Measurements from ENCODE around the gene SLC30A9. TPM values are rescaled to one million over a fixed set of nuclear protein-coding genes. Genes with fewer than 3 reads are reported as not detected.

Gene SLC30A9
- polyA plus RNA-seq, 1 donor (not counting 4 experiments of a cell fraction or from before 2014, with no cell fraction given): 53.0 TPM

- no peak overlapping the region for H3K4me3 ChIP-seq (ENCODE audit: control insufficient read depth in 2 of 3, extremely low read depth in 1 of 3, insufficient read depth in 2 of 3, low read depth in 1 of 3, low read length in 3 of 3)
- H4K20me1 ChIP-seq (ENCODE audit: control insufficient read depth, extremely low read depth, insufficient read depth, low read length): no peaks in the 10 kb centered on the region
- H3K79me2 ChIP-seq (ENCODE audit: control insufficient read depth, insufficient read depth, low read length): no peaks in the 10 kb centered on the region
- H3K27ac ChIP-seq (ENCODE audit: control insufficient read depth, insufficient read depth, low read length): no peak overlapping the region
- H3K27me3 ChIP-seq (ENCODE audit: control insufficient read depth, extremely low read depth, insufficient read depth, low read length): no peaks in the 10 kb centered on the region
- no peak for TF ChIP-seq CTCF (optimal IDR thresholded peaks at IDR 0.05 in 1 of 3, IDR thresholded peaks at IDR 0.05 in 1 of 3, conservative IDR thresholded peaks at IDR 0.05 in 1 of 3; ENCODE audit: extremely low read depth in 1 of 3, insufficient read depth in 2 of 3, low read length in 3 of 3)
- TF ChIP-seq EZH2 (IDR thresholded peaks at IDR 0.05; ENCODE audit: low read length): no peak
- no peak overlapping the region for H3K9ac ChIP-seq (ENCODE audit: control insufficient read depth, extremely low read depth, insufficient read depth, low read length)
- H3K4me2 ChIP-seq (ENCODE audit: control insufficient read depth, extremely low read depth, insufficient read depth, low read depth, low read length): no peak overlapping the region
- no peaks in the 10 kb centered on the region for H3K4me1 ChIP-seq (ENCODE audit: control insufficient read depth, extremely low read depth, insufficient read depth, low read length)
- DNase-seq (ENCODE audit: low read depth, low spot score) (no peak), FAIRE-seq (no peak)
- no peak overlapping the region for H2AFZ ChIP-seq (ENCODE audit: control insufficient read depth, low read length)
- H3K9me1 ChIP-seq (ENCODE audit: control insufficient read depth, extremely low read depth, insufficient read depth, low read length): no peaks in the 10 kb centered on the region
- no peaks in the 10 kb centered on the region for H3K36me3 ChIP-seq (ENCODE audit: control insufficient read depth in 2 of 2, extremely low read depth in 1 of 2, insufficient read depth in 2 of 2, low read length in 2 of 2)
- dilution Hi-C loops (cut with MboI; ENCODE audit: extremely low pct_ligation_motif_present, low sequenced_read_pairs): no loop called here
- no peaks in the 10 kb centered on the region for H3K9me3 ChIP-seq (ENCODE audit: control insufficient read depth, low read depth, low read length)
Observed at GRCh38 chr4:41967392-41967791, 22.9 kb upstream of the SLC30A9 start.

- Histone ChIP-seq H3K9ac (ENCODE audit: control insufficient read depth, extremely low read depth, insufficient read depth, low read length) (no peak overlapping the region), H3K4me2 (ENCODE audit: control insufficient read depth, extremely low read depth, insufficient read depth, low read depth, low read length) (no peak overlapping the region), H3K4me3 (ENCODE audit: control insufficient read depth in 2 of 3, extremely low read depth in 1 of 3, insufficient read depth in 2 of 3, low read depth in 1 of 3, low read length in 3 of 3) (no peak overlapping the region), H3K9me1 (ENCODE audit: control insufficient read depth, extremely low read depth, insufficient read depth, low read length) (no peaks in the 10 kb centered on the region), H3K27ac (ENCODE audit: control insufficient read depth, insufficient read depth, low read length) (no peak overlapping the region), H2AFZ (ENCODE audit: control insufficient read depth, low read length) (no peak overlapping the region), H3K36me3 (ENCODE audit: control insufficient read depth in 2 of 2, extremely low read depth in 1 of 2, insufficient read depth in 2 of 2, low read length in 2 of 2) (no peaks in the 10 kb centered on the region), H3K4me1 (ENCODE audit: control insufficient read depth, extremely low read depth, insufficient read depth, low read length) (no peaks in the 10 kb centered on the region), H3K9me3 (ENCODE audit: control insufficient read depth, low read depth, low read length) (no peaks in the 10 kb centered on the region), H3K27me3 (ENCODE audit: control insufficient read depth, extremely low read depth, insufficient read depth, low read length) (no peaks in the 10 kb centered on the region), H4K20me1 (ENCODE audit: control insufficient read depth, extremely low read depth, insufficient read depth, low read length) (no peaks in the 10 kb centered on the region), H3K79me2 (ENCODE audit: control insufficient read depth, insufficient read depth, low read length) (no peaks in the 10 kb centered on the region)
- dilution Hi-C loops (cut with MboI; ENCODE audit: extremely low pct_ligation_motif_present, low sequenced_read_pairs): no loop called here
- FAIRE-seq (no peak), DNase-seq (ENCODE audit: low read depth, low spot score) (no peak)
- TF ChIP-seq EZH2 (IDR thresholded peaks at IDR 0.05; ENCODE audit: low read length) (no peak), CTCF (optimal IDR thresholded peaks at IDR 0.05 in 1 of 3, IDR thresholded peaks at IDR 0.05 in 1 of 3, conservative IDR thresholded peaks at IDR 0.05 in 1 of 3; ENCODE audit: extremely low read depth in 1 of 3, insufficient read depth in 2 of 3, low read length in 3 of 3) (no peak)
Observed at GRCh38 chr4:41969671-41970070, 20.7 kb upstream of the SLC30A9 start.

Measured in keratinocyte (primary cell).